RKO (cell line): ENCODE data around the gene SUGCT.
A peak's percentile ranks its signal among the peaks of the same experiment; 100 is the strongest.
"Not testable (repeated sequence)": the region's sequence is repeated elsewhere in the genome, so short reads cannot be mapped to it uniquely, and the experiment has no call there.

Experiments used
- DNase-seq: peaks from one replicate; pipeline ENCODE4 v3.0.0-alpha.2; 2016; ENCODE audit warnings: low spot score

SUGCT gene

GRCh38 chr7:40405991-40406390, 271.2 kb downstream of the SUGCT start:
- DNase-seq = no peak

GRCh38 chr7:40412323-40412722, 277.5 kb downstream of the SUGCT start:
- no peak for DNase-seq

DNA sequence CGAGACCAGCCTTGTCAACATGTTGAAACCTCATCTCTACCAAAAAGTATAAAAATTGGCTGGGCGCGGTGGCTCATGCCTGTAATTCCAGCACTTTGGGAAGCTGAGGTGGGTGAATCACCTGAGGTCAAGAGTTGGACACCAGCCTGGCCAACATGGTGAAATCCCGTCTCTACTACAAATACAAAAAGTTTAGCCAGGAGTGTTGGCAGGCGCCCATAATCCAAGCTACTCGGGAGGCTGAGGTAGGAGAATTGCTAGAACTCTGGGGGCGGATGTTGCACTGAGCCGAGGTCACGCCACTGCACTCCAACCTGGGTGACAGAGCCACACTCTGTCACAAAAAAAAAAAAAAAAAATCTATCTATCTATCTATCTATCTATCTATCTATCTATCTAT, 279.9 kb downstream of the SUGCT start:
- DNase-seq = not testable (repeated sequence)

- no peak for DNase-seq
Measured at GRCh38 chr7:40418448-40418847, 283.6 kb downstream of the SUGCT start.

DNA sequence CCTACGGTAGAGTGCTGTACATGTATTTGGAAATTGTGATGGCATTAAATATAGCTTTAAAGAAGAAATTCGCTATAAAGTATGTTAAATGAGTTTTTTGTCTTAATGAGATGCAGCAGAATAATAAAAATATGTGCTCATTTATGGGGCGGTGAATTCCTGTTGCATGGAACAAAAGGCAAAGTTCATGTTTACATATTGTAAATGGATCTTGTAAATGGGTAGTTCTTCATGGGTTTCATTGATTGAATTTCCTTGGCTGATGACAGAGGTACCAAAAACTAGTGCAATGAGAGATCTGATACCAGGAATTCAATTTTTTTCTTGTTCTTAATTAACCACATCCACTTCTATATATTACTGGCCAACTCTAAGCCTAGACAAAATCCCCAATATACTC, 284.2 kb downstream of the SUGCT start:
- DNase-seq = no peak

- no peak for DNase-seq
Measured at GRCh38 chr7:40419806-40420205, 285.0 kb downstream of the SUGCT start.

- no peak for DNase-seq
Measured at GRCh38 chr7:40421433-40421832, 286.6 kb downstream of the SUGCT start.

GRCh38 chr7:40425696-40426095, 290.9 kb downstream of the SUGCT start:
- DNase-seq = no peak

- no peak for DNase-seq
Measured at GRCh38 chr7:40428421-40428820, 293.6 kb downstream of the SUGCT start.

- no peak for DNase-seq
Measured at GRCh38 chr7:40429826-40430225, 295.0 kb downstream of the SUGCT start.

- DNase-seq = no peak
Measured at GRCh38 chr7:40432046-40432445, 297.2 kb downstream of the SUGCT start.

DNA sequence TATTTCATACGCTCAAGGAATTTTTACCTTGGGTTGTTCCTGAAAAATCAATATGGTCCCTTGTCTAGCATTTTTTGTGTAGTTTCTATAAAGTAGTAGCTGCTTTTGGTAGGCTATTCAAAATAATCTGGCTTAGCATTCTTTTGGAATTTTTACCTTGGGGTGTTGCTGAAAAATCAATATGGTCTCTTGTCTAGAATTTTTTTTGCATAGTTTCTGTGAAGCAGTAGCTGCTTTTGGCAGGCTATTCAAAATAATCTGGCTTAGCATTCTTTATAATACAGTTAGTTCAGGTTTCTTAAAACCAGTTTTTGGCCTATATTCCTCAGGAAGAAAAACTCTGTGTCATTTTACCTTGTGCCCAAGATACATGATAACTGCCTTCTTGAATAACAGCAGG, 301.9 kb downstream of the SUGCT start:
- DNase-seq = no peak

GRCh38 chr7:40437498-40437897, 302.7 kb downstream of the SUGCT start:
- peak; percentile 83 for DNase-seq

DNA sequence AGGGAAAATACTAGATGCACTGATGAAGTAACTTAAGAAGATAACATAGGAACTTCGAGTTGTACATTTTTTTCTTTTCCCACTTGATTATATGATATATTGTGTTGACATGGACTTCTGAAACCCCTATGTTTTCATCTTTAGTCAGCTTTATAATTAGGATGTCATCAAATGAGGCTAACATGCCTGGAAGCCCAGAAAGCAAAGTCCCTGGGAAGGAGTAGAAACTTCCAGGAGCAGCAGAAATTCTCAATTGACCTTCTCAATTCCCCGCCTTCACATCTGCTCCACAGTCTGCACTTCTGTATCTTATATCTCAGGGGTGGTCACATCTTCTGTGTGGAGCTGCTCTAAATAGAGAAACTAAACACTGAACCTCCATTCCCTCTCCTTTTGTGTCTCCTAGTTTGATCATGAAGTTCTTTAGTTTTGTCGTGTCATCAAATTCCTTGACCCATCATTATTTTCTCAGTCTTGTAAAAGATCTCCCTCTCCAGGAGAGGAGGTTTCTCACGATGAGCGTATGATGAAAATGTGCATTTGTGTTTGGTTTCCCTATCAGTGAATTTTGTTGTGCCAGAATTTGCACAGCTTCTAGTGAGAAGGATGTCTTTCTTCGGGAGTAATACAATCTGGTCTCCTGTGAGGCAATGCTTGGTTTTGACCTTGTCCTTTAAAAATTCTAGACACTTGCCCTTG, 303.3 kb downstream of the SUGCT start:
- DNase-seq = no peak

GRCh38 chr7:40439686-40440085, 304.9 kb downstream of the SUGCT start:
- no peak for DNase-seq

DNA sequence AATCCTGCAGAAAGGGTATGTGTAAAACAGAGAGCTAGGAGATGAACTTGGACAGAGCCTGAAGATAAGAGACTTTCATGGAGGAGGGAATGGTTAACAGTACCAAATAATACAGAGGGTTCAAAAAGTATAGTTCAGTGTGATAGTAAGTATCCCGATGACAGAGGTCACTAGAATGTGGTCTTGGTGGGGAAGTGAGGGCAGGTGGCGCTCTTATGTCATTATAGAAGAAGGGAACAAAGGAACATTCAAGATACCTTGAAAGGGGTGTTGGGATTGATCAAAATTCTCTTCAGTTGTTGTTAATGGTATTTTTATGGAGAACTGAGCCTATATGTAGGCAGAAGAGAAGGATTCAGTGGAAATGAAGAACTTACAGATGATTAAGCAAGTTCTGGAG, 312.5 kb downstream of the SUGCT start:
- DNase-seq = no peak

- no peak for DNase-seq
Measured at GRCh38 chr7:40455485-40455884, 320.7 kb downstream of the SUGCT start.

DNA sequence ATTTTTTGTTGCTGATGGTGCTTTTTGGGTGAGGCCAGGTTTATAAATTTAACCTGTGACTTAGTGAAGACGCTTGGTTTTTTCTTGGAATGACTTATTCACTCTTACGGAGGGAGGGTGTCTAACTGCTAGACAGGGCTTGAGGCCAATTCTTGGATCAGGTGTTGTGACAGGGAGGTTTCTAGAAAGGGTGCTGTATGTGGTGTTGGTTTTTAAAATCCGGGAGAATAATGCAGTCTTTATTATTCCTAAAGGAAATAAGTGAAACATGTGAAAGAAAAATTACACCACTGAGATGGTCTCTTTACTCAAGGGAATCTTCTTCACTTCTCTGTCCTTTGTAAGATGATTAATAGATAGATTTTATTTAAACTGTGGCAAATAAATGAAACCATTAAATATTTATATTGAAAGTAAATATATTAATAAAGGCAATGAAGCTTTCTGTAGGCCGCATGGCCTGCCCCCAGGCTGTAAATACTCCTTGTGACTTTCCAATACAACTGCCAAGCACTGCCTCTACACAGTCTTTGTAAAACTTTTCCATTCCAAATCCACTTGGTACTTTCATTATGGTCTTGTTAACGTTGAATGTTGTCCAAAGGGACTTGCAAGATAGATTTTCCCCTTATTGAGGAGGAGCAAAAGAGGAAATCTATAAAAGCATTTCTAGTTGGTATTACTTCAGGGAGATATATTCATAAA, 323.1 kb downstream of the SUGCT start:
- DNase-seq = no peak

- no peak for DNase-seq
Measured at GRCh38 chr7:40463446-40463845, 328.6 kb downstream of the SUGCT start.

DNA sequence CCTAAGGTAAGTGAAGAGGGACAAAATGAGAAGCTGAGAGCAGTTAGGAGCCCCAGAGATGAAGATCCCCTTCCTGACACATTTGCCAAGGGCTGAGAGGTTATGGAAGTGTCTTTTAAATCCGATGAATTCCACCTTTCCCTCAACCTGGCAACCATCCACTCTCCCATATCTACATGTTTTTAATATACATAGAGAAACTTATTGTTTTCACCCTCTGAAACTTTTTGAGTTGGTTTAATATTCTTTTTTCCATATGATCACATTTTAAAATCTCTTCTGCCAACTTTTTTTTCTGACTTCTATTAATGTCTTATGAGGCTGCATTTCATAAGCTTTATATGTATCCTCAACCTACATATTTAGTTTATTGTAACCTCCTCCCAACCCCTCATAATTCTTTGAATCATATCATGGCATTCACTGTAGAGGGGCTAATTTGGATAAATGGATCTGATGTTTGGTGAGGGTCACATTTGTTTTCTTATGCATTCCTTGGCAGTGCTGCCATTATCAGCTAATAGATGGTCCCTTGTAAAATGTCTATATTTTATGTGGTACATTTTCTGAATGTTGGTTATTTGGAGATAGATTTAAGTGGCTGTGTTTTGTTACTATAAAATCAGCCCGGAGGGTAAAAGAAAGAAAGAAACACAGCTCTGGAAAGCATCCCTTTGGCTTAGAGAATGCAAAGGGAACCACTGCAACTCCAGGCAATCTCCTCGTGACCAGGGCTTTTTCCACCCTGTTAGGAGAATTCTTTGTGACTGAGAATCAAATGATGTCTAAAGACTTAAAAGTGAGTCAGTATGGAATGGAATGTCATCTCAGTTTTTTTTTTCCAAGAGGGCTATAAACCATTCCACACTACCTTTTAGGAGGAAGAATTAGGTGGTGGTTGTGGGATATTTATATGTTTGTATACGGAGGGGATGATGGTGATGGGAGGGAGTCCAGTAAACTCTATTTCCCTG, 334.4 kb downstream of the SUGCT start:
- no peak for DNase-seq

DNA sequence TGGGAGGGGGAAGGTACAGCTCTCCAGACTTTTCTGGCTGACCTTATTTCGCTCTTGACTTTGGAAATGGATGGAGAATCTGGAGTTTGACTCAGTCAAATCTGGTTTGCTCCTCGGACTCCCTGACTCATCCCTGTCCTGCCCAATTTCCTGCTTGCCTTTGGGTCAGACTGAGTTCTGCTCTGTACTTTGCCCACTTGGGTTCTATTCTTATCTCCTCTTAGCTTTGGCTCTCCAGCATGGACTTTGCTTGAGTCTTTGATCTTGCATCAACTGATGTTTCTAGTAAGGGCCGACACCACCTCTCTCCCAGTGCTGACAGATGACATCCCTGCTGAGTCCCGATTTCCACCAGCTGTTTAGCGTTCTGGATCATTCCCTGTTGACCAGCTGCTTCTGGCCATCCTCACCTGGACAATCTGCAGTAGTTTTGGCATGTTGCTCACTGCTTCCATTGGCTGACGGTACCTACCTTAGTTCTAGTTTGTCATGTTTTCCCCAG, 335.3 kb downstream of the SUGCT start:
- DNase-seq = no peak

DNA sequence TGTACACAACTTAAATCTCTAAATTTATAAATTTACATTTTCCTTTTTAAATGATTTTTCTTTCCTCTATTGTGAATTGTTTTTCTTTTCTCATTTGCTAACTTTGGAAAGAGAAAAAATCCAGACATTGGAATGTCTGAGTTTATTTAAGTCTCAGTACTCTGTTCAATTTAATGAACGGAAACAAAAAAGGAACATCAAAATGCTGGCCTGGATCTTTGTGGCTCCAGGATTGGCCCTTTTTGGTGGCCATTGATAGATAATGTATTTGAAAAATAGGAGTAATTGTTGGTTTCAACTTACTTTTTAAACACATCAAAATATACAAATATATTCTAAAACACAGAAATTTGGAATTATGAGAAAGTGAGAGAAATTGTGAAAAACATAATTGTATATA, 336.0 kb downstream of the SUGCT start:
- DNase-seq = no peak
